HepG2 (cell line): Measurements from ENCODE around the gene NADK2. TPM values are rescaled to one million over a fixed set of nuclear protein-coding genes. Genes with fewer than 3 reads are reported as not detected.

Source experiments
- CREBL2 ChIP-seq: sonication (generic); formaldehyde crosslinking; IDR thresholded peaks from 2 replicates; pipeline ENCODE4 v1.8.1; 2023; ENCODE audit warnings: missing genetic modification reagents, mild to moderate bottlenecking, borderline replicate concordance
- ELF3 ChIP-seq: IDR thresholded peaks from 2 replicates; pipeline ENCODE4 v1.6.1; 2016; ENCODE audit warnings: missing genetic modification reagents, missing compliant biosample characterization
- ISX ChIP-seq: sonication (generic); formaldehyde crosslinking; conservative IDR thresholded peaks from 2 replicates; pipeline ENCODE4 v1.5.0; 2020; ENCODE audit warnings: missing genetic modification reagents
- KAT8 ChIP-seq: IDR thresholded peaks from 2 replicates; pipeline ENCODE4 v1.6.1; 2016; ENCODE audit warnings: missing genetic modification reagents, missing compliant biosample characterization
- KDM5B ChIP-seq: sonication (generic); formaldehyde crosslinking; IDR thresholded peaks from 2 replicates; pipeline ENCODE4 v1.4.0; 2020; ENCODE audit warnings: missing genetic modification reagents, mild to moderate bottlenecking, borderline replicate concordance
- KMT2B ChIP-seq: IDR thresholded peaks from 2 replicates; pipeline ENCODE4 v1.6.1; 2016; ENCODE audit warnings: missing genetic modification reagents, missing compliant biosample characterization
- MAX ChIP-seq: IDR thresholded peaks from 2 replicates; pipeline ENCODE4 v1.6.1; 2012; ENCODE audit warnings: inconsistent platforms
- NFE2L1 ChIP-seq: sonication (generic); formaldehyde crosslinking; IDR thresholded peaks from 2 replicates; pipeline ENCODE4 v1.4.0; 2020; ENCODE audit warnings: missing genetic modification reagents, mild to moderate bottlenecking, borderline replicate concordance
- NFIC ChIP-seq: IDR thresholded peaks from 2 replicates; pipeline ENCODE4 v1.6.1; 2012; ENCODE audit warnings: mild to moderate bottlenecking, low read length, inconsistent platforms
- NR3C1 ChIP-seq: sonication (generic); formaldehyde crosslinking; IDR thresholded peaks from 2 replicates; pipeline ENCODE4 v1.4.0; 2020; ENCODE audit warnings: missing genetic modification reagents
- PAXIP1 ChIP-seq: sonication (generic); formaldehyde crosslinking; conservative IDR thresholded peaks from 2 replicates; pipeline ENCODE4 v1.4.0; 2020; ENCODE audit warnings: mild to moderate bottlenecking, missing genetic modification reagents, moderate library complexity
- RFXANK ChIP-seq: IDR thresholded peaks from 2 replicates; pipeline ENCODE4 v1.6.1; 2016
- SRF ChIP-seq: IDR thresholded peaks from 2 replicates; pipeline ENCODE4 v1.6.1; 2011; ENCODE audit warnings: mild to moderate bottlenecking, low read depth, low read length, moderate library complexity
- ZBTB21 ChIP-seq: sonication (generic); formaldehyde crosslinking; IDR thresholded peaks from 2 replicates; pipeline ENCODE4 v1.4.0; 2020; ENCODE audit warnings: missing genetic modification reagents
- ZFP36 ChIP-seq: fragments of 150-350 bp; IDR thresholded peaks from 2 replicates; pipeline ENCODE4 v1.6.1; 2018; ENCODE audit warnings: borderline replicate concordance, low read length, low read depth; ENCODE audit not compliant: partially characterized antibody
- ZFY ChIP-seq: sonication (generic); formaldehyde crosslinking; IDR thresholded peaks from 2 replicates; pipeline ENCODE4 v1.4.0; 2020; ENCODE audit warnings: missing genetic modification reagents
- ZNF281 ChIP-seq: sonication (generic); formaldehyde crosslinking; IDR thresholded peaks from 2 replicates; pipeline ENCODE4 v1.4.0; 2020; ENCODE audit warnings: missing genetic modification reagents, borderline replicate concordance
- ZNF382 ChIP-seq: sonication (generic); formaldehyde crosslinking; IDR thresholded peaks from 2 replicates; pipeline ENCODE4 v1.5.0; 2020; ENCODE audit warnings: missing genetic modification reagents, mild to moderate bottlenecking, borderline replicate concordance
- ZNF484 ChIP-seq: sonication (generic); formaldehyde crosslinking; IDR thresholded peaks from 2 replicates; pipeline ENCODE4 v1.5.1; 2020; ENCODE audit warnings: mild to moderate bottlenecking, low read depth, missing genetic modification reagents, borderline replicate concordance
- ZNF569 ChIP-seq: sonication (generic); formaldehyde crosslinking; IDR thresholded peaks from 2 replicates; pipeline ENCODE4 v1.5.0; 2020; ENCODE audit warnings: mild to moderate bottlenecking, missing genetic modification reagents, moderate library complexity, borderline replicate concordance
- ZSCAN20 ChIP-seq: sonication (generic); formaldehyde crosslinking; IDR thresholded peaks from 2 replicates; pipeline ENCODE4 v1.4.0; 2020; ENCODE audit warnings: missing genetic modification reagents, mild to moderate bottlenecking, borderline replicate concordance
- ZSCAN31 ChIP-seq: sonication (generic); formaldehyde crosslinking; IDR thresholded peaks from 2 replicates; pipeline ENCODE4 v1.5.0; 2020; ENCODE audit warnings: low read depth, mild to moderate bottlenecking, missing genetic modification reagents
- polyA plus RNA-seq, 8 experiments: library from polyadenylated mRNA; depleted of rRNA in 3 of 8; stranded (reverse) in 7 of 8; unstranded in 1 of 8; fragments of >200 nt; fragmentation: Illumina TruSeq in 4 of 8; extraction: Trizol in 4 of 8; gene quantifications; 2 replicates each; pipeline versions ENCODE4 v1.2.1 to v1.2.3, GENCODE V29; 2011 to 2016; ENCODE audit warnings: low read depth in 4 of 8, missing spikeins in 1 of 8, mixed read lengths in 1 of 8; ENCODE audit not compliant: insufficient read depth in 1 of 8
- total RNA-seq, 5 experiments: library from RNA; depleted of rRNA; stranded (reverse); fragments of >200 nt; fragmentation: Illumina TruSeq; extraction: Trizol; gene quantifications; 2 replicates each; pipeline ENCODE4 v1.2.3, GENCODE V29; 2016; ENCODE audit warnings: low read depth in 1 of 5

NADK2 gene
- total and polyA plus RNA-seq, 2 of the 13 experiments (the other 11 are each of a cell fraction or from before 2014, with no cell fraction given), result 13.9 to 71.4 TPM

GRCh38 chr5:36180556-36181350, 61.0 kb downstream of the NADK2 start (continued):
- TF ChIP-seq NFIC (peak; percentile 99), ZNF382 (no peak), SRF (no peak), NFE2L1 (CRISPR knock-in tag) (no peak), MAX (peak; percentile 18; the same call in 1 of the 2 replicates), KAT8 (peak; percentile 64; the same call in 1 of the 2 replicates), ZSCAN31 (no peak), ISX (CRISPR knock-in tag) (no peak), KMT2B (CRISPR knock-in tag) (no peak; the same call in 1 of the 2 replicates), ZNF281 (CRISPR knock-in tag) (no peak), ZSCAN20 (CRISPR knock-in tag) (no peak), PAXIP1 (CRISPR knock-in tag) (peak; percentile 98), ZFP36 (no peak), NR3C1 (CRISPR knock-in tag) (no peak), ZFY (CRISPR knock-in tag) (no peak), ZBTB21 (CRISPR knock-in tag) (no peak), ZNF569 (CRISPR knock-in tag) (no peak; the same call in 1 of the 2 replicates), CREBL2 (CRISPR knock-in tag) (no peak), ELF3 (CRISPR knock-in tag) (peak; percentile 84), RFXANK (CRISPR knock-in tag) (0 out of 2 replicates have a peak, but pooled peaks have one; percentile 53), ZNF484 (no peak), KDM5B (CRISPR knock-in tag) (no peak)
